ENCODE data around the gene KCNMB2. TPM values are rescaled to one million over a fixed set of nuclear protein-coding genes. Genes with fewer than 3 reads are reported as not detected.

The KCNMB2 gene
- total RNA-seq, 2 donors from 2014 or later, result 0.68 TPM; not detected in 1

- TF ChIP-seq POLR2AphosphoS5 (IDR thresholded peaks at IDR 0.05), result no peak
- no peak for TF ChIP-seq CTCF (IDR thresholded peaks at IDR 0.05)
- TF ChIP-seq POLR2A (IDR thresholded peaks at IDR 0.05), result no peak
- DNase-seq (ENCODE audit: low spot score), result no peak
- no peak overlapping the region for H3K27ac ChIP-seq
- no peak overlapping the region for H3K4me3 ChIP-seq
- no peaks in the 10 kb centered on the region for H3K36me3 ChIP-seq
- intact Hi-C loops (cut with DNase I), result no loop called here
- no peaks in the 10 kb centered on the region for H3K9me3 ChIP-seq
- no peaks in the 10 kb centered on the region for H3K4me1 ChIP-seq (replicated peaks)
- WGBS, result 89% methylated on average over 2 of the region's 2 CpGs
- no peaks in the 10 kb centered on the region for H3K27me3 ChIP-seq (replicated peaks; ENCODE audit: insufficient read depth)
These were observed 133.5 kb downstream of the KCNMB2 start for GRCh38 chr3:178669758-178670157.

GRCh38 chr3:178671377-178671776, 135.1 kb downstream of the KCNMB2 start:
- TF ChIP-seq POLR2A (IDR thresholded peaks at IDR 0.05) (no peak), POLR2AphosphoS5 (IDR thresholded peaks at IDR 0.05) (no peak), CTCF (IDR thresholded peaks at IDR 0.05) (no peak)
- Histone ChIP-seq H3K36me3 (no peaks in the 10 kb centered on the region), H3K4me3 (no peak overlapping the region), H3K4me1 (replicated peaks) (no peaks in the 10 kb centered on the region), H3K9me3 (no peaks in the 10 kb centered on the region), H3K27me3 (replicated peaks; ENCODE audit: insufficient read depth) (no peaks in the 10 kb centered on the region), H3K27ac (no peak overlapping the region)
- WGBS, result 57% methylated on average over 3 of the region's 3 CpGs
- intact Hi-C loops (cut with DNase I), result no loop called here
- DNase-seq (ENCODE audit: low spot score), result no peak

DNA sequence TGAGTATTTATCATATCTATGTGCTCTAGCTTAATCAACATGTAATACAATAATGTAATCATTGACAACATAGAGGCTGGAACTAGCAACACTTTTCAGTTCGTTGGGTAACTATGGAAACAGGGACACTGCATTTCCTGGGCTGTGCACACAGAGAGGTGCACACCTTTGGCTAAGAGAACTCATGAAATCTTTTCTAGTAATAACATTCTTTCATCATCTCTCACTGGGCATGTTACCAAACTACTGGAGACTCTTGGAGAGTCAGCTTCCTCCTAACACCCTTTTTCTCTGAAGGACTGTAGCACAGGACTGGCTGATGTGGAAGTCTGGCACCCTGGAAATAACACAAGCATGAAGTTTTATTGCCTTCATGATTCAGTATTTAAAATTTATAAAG, 135.6 kb downstream of the KCNMB2 start:
- Histone ChIP-seq H3K27me3 (replicated peaks; ENCODE audit: insufficient read depth) (no peaks in the 10 kb centered on the region), H3K27ac (no peak overlapping the region), H3K4me1 (replicated peaks) (no peaks in the 10 kb centered on the region), H3K4me3 (no peak overlapping the region), H3K36me3 (no peaks in the 10 kb centered on the region), H3K9me3 (no peaks in the 10 kb centered on the region)
- TF ChIP-seq CTCF (IDR thresholded peaks at IDR 0.05), result no peak
- no peak for TF ChIP-seq POLR2AphosphoS5 (IDR thresholded peaks at IDR 0.05)
- no peak for TF ChIP-seq POLR2A (IDR thresholded peaks at IDR 0.05)
- DNase-seq (ENCODE audit: low spot score), result no peak
- 3% methylated on average over 1 of the region's 1 CpG for WGBS
- intact Hi-C loops (cut with DNase I), result no loop called here

GRCh38 chr3:178672275-178672674, 136.0 kb downstream of the KCNMB2 start:
- DNase-seq (ENCODE audit: low spot score), result no peak
- H3K9me3 ChIP-seq, result no peaks in the 10 kb centered on the region
- H3K27ac ChIP-seq, result no peak overlapping the region
- intact Hi-C loops (cut with DNase I), result no loop called here
- no peak overlapping the region for H3K4me3 ChIP-seq
- 97% methylated on average over 3 of the region's 3 CpGs for WGBS
- H3K27me3 ChIP-seq (replicated peaks; ENCODE audit: insufficient read depth), result no peaks in the 10 kb centered on the region
- TF ChIP-seq CTCF (IDR thresholded peaks at IDR 0.05) (no peak), POLR2AphosphoS5 (IDR thresholded peaks at IDR 0.05) (no peak), POLR2A (IDR thresholded peaks at IDR 0.05) (no peak)
- H3K36me3 ChIP-seq, result no peaks in the 10 kb centered on the region
- H3K4me1 ChIP-seq (replicated peaks), result no peaks in the 10 kb centered on the region

DNA sequence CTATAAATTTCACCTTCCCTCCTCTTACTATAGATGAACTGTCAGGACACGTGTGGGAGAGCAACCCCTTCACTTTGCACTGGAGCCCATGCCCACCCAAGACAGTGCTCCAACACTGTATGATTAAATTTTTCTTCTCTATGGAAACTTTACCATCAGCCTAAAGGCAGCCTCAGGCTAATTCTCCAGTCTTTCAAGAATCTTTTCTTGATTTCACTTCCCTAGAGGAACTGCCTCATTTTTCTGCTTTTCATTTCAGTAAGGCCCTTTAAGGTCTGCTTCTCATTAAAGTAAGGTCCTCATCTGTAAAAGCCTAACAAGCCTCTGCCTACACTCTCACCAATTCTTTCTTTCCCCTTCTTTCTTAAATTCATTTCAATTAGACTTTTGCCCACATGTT, 137.3 kb downstream of the KCNMB2 start:
- Histone ChIP-seq H3K36me3 (no peaks in the 10 kb centered on the region), H3K27ac (no peak overlapping the region), H3K27me3 (replicated peaks; ENCODE audit: insufficient read depth) (no peaks in the 10 kb centered on the region), H3K9me3 (no peaks in the 10 kb centered on the region), H3K4me1 (replicated peaks) (no peaks in the 10 kb centered on the region), H3K4me3 (no peak overlapping the region)
- 87% methylated on average over 1 of the region's 1 CpG for WGBS
- DNase-seq (ENCODE audit: low spot score), result no peak
- TF ChIP-seq POLR2AphosphoS5 (IDR thresholded peaks at IDR 0.05), result no peak
- TF ChIP-seq CTCF (IDR thresholded peaks at IDR 0.05), result no peak
- no peak for TF ChIP-seq POLR2A (IDR thresholded peaks at IDR 0.05)
- intact Hi-C loops (cut with DNase I), result no loop called here
